Omental fat pad (tissue), 4 donors: ENCODE measurements around the gene PDILT. TPM values are rescaled to one million over a fixed set of nuclear protein-coding genes. Genes with fewer than 3 reads are reported as not detected.
"Not testable (repeated sequence)": the region's sequence is repeated elsewhere in the genome, so short reads cannot be mapped to it uniquely, and the experiment has no call there.

Experiments
- ATAC-seq: fragments of 150-250 bp; one replicate; pipeline ENCODE4 v1.9.1; 2016; ENCODE audit warnings: mild to moderate bottlenecking, moderate library complexity; ENCODE audit not compliant: low FRiP score
- DNase-seq: peaks from one replicate; pipeline ENCODE4 v3.0.0-alpha.2; 2019; ENCODE audit warnings: low spot score
- total RNA-seq, 4 donors: library from RNA; depleted of rRNA; stranded (reverse); fragments of >200 nt; gene quantifications; one replicate each; pipeline ENCODE4 v1.1.0, GENCODE V29; 2016
- TF ChIP-seq, protein P1 (sequence below), 3 donors: fragments of 450-650 bp; IDR thresholded peaks; one replicate each; pipeline ENCODE4 v1.5.1; 2016 to 2017; ENCODE audit warnings: antibody characterized with exemption in 3 of 3, mild to moderate bottlenecking in 3 of 3, moderate library complexity in 2 of 3

Gene PDILT, protein sequence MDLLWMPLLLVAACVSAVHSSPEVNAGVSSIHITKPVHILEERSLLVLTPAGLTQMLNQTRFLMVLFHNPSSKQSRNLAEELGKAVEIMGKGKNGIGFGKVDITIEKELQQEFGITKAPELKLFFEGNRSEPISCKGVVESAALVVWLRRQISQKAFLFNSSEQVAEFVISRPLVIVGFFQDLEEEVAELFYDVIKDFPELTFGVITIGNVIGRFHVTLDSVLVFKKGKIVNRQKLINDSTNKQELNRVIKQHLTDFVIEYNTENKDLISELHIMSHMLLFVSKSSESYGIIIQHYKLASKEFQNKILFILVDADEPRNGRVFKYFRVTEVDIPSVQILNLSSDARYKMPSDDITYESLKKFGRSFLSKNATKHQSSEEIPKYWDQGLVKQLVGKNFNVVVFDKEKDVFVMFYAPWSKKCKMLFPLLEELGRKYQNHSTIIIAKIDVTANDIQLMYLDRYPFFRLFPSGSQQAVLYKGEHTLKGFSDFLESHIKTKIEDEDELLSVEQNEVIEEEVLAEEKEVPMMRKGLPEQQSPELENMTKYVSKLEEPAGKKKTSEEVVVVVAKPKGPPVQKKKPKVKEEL
- total RNA-seq = not detected

DNA sequence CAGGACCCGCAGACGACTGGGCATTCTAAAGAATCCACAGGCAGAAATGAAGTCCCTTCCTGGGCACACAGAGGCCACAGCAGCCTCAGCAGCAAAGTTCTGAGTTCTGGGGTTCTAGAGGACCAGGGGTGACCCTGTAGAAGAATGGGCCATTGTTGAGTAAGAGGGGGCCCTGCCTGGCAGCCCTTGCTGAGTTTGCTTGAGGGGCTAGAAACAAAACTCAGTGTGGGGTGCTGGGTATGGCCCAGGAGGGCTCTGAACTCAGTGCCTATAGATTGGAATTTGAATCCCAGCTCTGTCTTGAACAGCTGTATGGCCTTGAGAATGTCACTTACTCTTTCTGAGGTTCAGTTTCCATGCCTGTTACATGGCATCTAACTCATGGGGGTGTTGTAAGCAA lies at the start of gene PDILT:
PDILT (minus strand) TSS at position 101 of the 400 bp plus-strand sequence. CDS start 5,437 bp downstream, outside the sequence.
- no peak for ATAC-seq
- TF ChIP-seq, protein P1, sequence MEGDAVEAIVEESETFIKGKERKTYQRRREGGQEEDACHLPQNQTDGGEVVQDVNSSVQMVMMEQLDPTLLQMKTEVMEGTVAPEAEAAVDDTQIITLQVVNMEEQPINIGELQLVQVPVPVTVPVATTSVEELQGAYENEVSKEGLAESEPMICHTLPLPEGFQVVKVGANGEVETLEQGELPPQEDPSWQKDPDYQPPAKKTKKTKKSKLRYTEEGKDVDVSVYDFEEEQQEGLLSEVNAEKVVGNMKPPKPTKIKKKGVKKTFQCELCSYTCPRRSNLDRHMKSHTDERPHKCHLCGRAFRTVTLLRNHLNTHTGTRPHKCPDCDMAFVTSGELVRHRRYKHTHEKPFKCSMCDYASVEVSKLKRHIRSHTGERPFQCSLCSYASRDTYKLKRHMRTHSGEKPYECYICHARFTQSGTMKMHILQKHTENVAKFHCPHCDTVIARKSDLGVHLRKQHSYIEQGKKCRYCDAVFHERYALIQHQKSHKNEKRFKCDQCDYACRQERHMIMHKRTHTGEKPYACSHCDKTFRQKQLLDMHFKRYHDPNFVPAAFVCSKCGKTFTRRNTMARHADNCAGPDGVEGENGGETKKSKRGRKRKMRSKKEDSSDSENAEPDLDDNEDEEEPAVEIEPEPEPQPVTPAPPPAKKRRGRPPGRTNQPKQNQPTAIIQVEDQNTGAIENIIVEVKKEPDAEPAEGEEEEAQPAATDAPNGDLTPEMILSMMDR (IDR thresholded peaks at IDR 0.05) = no peak
- no peak for DNase-seq

DNA sequence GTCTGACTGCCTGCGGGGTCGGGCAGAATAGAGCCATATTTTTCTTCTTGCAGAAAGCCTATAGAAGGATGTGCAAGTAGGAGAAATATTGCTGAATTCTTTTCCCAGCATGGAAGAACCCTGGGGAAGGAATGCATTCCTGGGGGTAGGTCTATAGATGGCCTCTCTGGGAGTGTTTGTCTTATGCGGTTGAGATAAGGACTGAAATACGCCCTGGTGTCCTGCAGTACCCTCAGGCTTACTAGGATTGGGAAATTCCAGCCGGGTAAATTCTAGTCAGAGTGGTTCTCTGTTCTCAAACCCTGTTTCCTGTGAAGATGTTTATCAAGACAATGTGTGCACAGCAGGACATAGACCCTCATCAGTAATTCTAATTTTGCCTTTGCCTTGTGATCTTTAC lies 49.1 kb upstream of the PDILT start:
- not testable (repeated sequence) for DNase-seq, ATAC-seq

DNA sequence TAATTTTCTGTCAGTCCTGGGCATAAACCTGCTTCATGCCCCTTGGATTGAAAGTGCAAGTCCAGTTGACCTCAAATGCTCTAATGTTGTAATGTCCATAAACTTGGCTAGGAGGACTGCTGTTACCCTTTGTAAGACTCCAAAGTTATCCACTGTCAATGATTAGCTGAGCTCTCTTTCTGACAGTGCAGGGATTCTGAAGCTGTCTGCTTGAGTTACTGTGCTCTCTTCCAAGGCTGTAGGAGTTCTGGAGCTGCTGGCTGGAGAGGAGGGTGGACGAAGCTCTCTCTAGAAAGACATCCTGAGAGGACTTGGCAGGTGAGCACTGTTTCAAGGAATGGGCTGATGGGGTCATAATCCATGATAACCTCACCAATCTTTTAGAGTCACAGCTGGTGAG lies 46.8 kb upstream of the PDILT start, which contains the start of gene ACSM2A:
ACSM2A (plus strand) TSS at position 158 of the 400 bp plus-strand sequence. CDS start 8,594 bp downstream, outside the sequence.
- ATAC-seq, DNase-seq: not testable (repeated sequence)

DNA sequence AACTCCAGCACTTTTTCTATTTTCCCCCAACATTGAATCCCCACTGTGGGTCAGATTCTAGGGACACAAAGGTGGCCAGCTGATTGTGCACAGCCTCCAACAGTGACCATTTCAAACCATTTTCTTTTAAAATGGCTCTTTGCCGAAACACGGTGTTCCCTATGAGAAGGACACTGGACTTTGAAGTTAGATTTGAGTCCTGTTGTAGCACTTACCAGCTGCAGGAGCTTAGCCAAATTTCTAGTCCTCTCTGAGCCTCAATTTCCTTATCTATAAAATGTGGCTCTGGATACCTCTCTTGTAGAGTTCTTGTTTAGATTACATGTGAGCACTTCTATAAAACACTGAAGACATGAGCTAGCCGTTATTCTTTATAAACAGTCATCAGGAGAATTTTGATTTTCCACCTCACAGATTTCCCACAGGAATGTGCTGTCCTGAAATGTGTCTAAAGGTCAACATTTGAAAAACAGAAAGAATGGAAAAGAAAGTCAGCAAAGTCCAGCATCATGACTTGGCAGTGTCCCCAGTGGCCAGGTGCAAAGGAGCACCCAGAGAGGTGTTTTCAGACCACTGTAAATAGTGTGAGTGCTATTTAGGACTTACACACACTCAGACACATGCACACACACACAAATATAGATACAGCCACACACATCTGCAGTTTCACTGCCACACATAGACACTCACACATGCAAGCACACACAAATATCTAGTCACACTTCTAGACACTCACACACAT lies 42.3 kb upstream of the PDILT start:
- ATAC-seq, DNase-seq: not testable (repeated sequence)

DNA sequence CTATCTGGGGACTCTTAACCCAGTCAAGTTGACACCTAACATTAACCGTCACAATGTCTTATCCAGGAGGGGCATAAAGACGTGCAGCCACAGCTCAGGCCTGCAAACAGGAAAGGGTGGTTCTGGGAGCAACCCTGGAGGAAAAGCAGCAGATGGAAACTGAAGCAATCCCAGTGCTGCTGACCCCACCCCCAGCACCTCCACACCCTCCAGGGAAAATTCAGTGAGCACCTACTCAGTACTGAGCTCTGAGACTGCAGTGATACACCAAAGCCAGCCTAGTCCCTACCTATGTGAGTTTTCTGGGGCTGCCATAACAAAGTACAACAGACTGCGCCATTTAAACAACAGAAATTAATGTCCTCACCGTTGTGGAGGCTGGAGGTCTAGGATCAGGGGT lies 37.3 kb upstream of the PDILT start:
- not testable (repeated sequence) for ATAC-seq, DNase-seq

DNA sequence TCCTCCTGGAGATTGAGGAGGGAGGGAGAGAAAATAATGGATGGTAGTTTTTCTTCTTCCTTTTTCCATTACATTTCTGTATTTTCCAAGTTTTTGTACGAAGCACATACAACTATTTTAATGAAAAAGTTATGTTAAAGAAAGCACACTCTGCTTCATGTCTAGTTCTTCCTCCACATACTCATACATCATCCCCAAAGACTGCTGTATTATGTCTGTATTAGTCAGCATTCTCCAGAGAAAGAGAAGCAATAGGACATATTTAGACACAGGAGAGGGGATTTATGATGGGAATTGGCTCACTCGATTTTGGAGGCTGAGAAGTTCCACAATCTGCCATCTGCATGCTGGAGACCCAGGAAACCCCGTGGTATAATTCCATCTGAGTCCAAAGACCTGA lies 36.7 kb upstream of the PDILT start:
- ATAC-seq (no peak), DNase-seq (no peak)
- TF ChIP-seq, protein P1 (IDR thresholded peaks at IDR 0.05) = no peak

DNA sequence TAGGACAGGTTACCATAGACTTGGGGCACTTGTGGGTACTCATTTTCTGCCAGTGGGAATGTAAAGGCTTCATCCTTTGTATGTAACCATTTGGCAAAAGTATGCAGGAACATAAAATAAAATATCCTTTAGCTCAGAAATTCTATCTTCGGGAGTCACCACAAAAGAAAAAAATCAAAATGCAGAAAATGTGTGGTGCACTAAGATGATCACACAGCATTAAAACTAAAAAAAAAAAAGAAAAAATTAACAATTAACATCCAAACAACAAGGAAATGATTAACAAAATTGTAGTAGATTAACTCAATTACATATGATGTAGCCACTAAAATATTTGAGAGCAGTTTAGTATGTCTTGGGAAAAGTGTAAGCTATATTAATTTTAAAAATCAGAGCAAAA lies 36.2 kb upstream of the PDILT start:
- ATAC-seq, DNase-seq: not testable (repeated sequence)

DNA sequence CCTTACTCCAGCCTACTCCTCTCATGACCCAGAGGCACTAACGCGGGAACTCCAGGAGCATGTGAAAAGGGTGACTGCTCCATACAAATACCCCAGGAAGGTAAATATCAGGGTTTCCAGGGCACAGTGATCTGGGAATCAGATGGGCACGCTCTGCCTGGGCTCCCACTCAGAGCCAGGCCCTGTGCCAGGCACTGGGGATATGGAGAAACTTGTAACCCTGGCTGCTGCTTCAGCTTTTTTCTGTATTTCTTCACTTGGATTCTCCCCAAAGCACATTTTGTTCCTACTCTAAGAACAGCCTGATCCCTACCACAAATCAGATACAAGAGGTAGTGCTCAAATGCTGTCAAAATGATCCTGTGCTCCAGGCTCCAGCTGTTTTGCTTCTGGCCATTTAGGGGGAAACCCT lies 35.3 kb upstream of the PDILT start:
- ATAC-seq = peak; percentile 71
- DNase-seq = not testable (repeated sequence)

DNA sequence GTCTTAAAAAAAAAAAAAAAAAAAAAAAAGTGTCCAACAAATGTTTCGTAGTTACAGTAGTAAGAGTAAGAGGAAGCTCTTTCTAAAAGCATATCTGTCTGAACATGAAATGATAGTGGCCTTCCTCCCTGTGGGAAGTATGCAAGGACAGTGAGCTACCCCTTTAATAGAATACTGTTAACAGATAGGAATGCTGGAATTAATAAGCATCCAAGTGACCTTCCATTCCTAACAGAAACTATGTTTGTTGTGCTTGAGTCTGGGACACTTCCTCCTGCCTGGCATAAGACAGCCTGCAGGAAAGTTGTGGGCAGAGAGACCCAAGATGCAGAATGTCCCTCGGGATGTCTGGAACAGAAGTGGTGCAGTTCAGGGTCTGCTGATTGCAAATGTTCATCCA lies 34.4 kb upstream of the PDILT start:
- not testable (repeated sequence) for ATAC-seq, DNase-seq

DNA sequence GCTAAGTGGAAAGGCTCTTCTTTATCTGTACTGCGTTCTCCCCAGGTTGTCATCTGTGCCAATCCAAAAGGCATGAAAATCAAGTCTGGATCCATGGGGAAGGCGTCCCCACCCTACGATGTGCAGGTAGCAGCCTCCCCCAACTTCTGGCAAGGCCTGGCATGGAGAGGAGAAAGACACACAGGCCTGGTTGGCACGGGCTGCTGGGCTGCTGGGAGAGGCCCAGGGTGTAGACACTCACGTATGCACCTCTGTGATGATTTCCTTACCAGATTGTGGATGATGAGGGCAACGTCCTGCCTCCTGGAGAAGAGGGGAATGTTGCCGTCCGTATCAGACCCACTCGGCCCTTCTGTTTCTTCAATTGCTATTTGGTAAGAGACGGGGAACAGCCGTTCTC lies 26.4 kb upstream of the PDILT start:
- ATAC-seq (no peak), DNase-seq (no peak)
- TF ChIP-seq, protein P1 (IDR thresholded peaks at IDR 0.05) = no peak

DNA sequence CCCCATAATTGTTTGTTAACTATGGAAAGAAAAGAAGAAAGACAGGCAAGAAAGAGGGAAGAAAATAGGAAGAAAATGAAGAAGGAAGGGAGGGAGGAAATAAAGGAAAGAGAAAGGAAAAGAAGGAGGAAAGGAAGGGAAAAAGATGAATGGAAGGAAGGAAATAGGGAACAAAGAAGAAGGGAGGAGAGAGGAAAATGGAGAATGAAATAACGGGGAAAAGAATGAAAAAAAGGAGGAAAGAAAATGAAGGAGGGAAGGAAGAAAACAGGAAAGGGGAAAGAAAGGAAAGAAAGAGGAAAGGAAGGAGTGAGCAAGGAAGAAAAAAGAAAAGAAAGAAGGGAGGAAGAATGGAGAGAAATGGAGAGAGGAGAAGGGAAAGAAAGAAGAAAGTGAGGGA lies 25.9 kb upstream of the PDILT start:
- not testable (repeated sequence) for ATAC-seq, DNase-seq

DNA sequence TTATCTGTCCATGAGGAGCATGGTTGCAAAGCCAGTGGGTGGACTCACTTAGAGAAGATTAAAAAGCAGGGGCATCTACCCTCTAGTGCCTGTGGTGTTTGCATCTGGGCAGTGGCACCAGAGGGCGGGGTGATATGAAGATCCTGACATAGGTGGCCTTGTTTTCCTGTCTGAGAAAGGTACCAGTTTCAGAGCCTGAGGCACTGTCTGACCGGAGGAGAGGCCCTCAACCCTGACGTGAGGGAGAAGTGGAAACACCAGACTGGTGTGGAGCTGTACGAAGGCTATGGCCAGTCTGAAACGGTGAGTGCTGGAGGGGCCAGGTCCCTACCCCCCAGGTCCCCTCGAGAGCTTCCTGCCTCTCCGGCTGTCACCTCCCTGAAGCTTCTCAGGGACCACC lies 25.0 kb upstream of the PDILT start:
- not testable (repeated sequence) for DNase-seq, ATAC-seq

DNA sequence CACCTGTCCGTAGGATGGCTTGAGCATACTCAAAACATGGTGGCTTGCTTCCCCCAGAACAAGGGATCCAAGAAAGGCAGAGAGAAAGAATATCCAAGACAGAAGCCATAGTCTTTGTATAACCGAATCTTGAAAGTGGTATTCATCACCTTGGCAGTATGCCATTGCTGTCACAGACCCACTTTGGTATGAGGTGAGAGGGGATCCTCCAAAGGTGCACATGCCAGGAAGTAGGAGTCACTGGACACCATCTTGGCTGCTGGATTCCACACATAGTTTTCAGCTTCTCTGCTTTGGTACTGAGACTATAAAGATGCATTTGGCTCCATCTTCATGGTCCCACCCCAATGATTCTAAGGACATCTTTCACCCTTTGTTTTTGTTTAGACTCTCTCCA lies 22.9 kb upstream of the PDILT start:
- not testable (repeated sequence) for ATAC-seq, DNase-seq
